ENCODE results near the gene RALGPS1.

GRCh38 chr9:127081250-127082185, 166.9 kb downstream of the RALGPS1 start:
- TF ChIP-seq POLR2AphosphoS5 (IDR thresholded peaks at IDR 0.05) = no peak
- TF ChIP-seq, protein P1, sequence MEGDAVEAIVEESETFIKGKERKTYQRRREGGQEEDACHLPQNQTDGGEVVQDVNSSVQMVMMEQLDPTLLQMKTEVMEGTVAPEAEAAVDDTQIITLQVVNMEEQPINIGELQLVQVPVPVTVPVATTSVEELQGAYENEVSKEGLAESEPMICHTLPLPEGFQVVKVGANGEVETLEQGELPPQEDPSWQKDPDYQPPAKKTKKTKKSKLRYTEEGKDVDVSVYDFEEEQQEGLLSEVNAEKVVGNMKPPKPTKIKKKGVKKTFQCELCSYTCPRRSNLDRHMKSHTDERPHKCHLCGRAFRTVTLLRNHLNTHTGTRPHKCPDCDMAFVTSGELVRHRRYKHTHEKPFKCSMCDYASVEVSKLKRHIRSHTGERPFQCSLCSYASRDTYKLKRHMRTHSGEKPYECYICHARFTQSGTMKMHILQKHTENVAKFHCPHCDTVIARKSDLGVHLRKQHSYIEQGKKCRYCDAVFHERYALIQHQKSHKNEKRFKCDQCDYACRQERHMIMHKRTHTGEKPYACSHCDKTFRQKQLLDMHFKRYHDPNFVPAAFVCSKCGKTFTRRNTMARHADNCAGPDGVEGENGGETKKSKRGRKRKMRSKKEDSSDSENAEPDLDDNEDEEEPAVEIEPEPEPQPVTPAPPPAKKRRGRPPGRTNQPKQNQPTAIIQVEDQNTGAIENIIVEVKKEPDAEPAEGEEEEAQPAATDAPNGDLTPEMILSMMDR (IDR thresholded peaks at IDR 0.05) = no peak
- no peak for TF ChIP-seq EP300 (IDR thresholded peaks at IDR 0.05)
- no peak for TF ChIP-seq POLR2A (IDR thresholded peaks at IDR 0.05)

Data from sigmoid colon (tissue), 4 donors.